CD4-positive, alpha-beta T cell treated with Interleukin-15 for 4 hours (primary cell): ENCODE data around the gene DLG2.
"Not testable (repeated sequence)": the region's sequence is repeated elsewhere in the genome, so short reads cannot be mapped to it uniquely, and the experiment has no call there.

ENCODE experiments used
- DNase-seq: peaks from one replicate; pipeline ENCODE4 v3.0.0-alpha.2; 2020; ENCODE audit warnings: low spot score

DLG2 gene

GRCh38 chr11:85444479-85444878 is 182.7 kb downstream of the DLG2 start:
- DNase-seq: no peak

- no peak for DNase-seq
These were observed 186.9 kb downstream of the DLG2 start for GRCh38 chr11:85440273-85440672.

- no peak for DNase-seq
These were observed 188.8 kb downstream of the DLG2 start for GRCh38 chr11:85438328-85438727.

GRCh38 chr11:85431319-85431718 is 195.8 kb downstream of the DLG2 start:
- DNase-seq: no peak

- no peak for DNase-seq
These were observed 203.3 kb downstream of the DLG2 start for GRCh38 chr11:85423794-85424193.

GRCh38 chr11:85423316-85423715 is 203.8 kb downstream of the DLG2 start:
- DNase-seq: no peak

- no peak for DNase-seq
These were observed 213.0 kb downstream of the DLG2 start for GRCh38 chr11:85414175-85414574.

GRCh38 chr11:85407648-85408047 is 219.5 kb downstream of the DLG2 start:
- DNase-seq: no peak

GRCh38 chr11:85406841-85407240 is 220.3 kb downstream of the DLG2 start:
- DNase-seq: no peak

- DNase-seq: no peak
These were observed 220.8 kb downstream of the DLG2 start for GRCh38 chr11:85406316-85406715.

GRCh38 chr11:85395515-85396055 is 231.6 kb downstream of the DLG2 start:
- DNase-seq: not testable (repeated sequence)

GRCh38 chr11:85394283-85394682 is 232.9 kb downstream of the DLG2 start:
- DNase-seq: no peak

GRCh38 chr11:85391141-85391540 is 236.0 kb downstream of the DLG2 start:
- no peak for DNase-seq

GRCh38 chr11:85385547-85385946 is 241.6 kb downstream of the DLG2 start:
- no peak for DNase-seq

- no peak for DNase-seq
These were observed 242.0 kb downstream of the DLG2 start for GRCh38 chr11:85385111-85385510.

- DNase-seq: no peak
These were observed 248.1 kb downstream of the DLG2 start for GRCh38 chr11:85379066-85379465.

GRCh38 chr11:85377901-85378300 is 249.2 kb downstream of the DLG2 start:
- DNase-seq: no peak

GRCh38 chr11:85359859-85360258 is 267.3 kb downstream of the DLG2 start:
- DNase-seq: no peak

- DNase-seq: no peak
These were observed 271.2 kb downstream of the DLG2 start for GRCh38 chr11:85355921-85356320.

- not testable (repeated sequence) for DNase-seq
These were observed 277.6 kb downstream of the DLG2 start for GRCh38 chr11:85349539-85349938.

- no peak for DNase-seq
These were observed 278.2 kb downstream of the DLG2 start for GRCh38 chr11:85348945-85349344.

- no peak for DNase-seq
These were observed 279.9 kb downstream of the DLG2 start for GRCh38 chr11:85347291-85347690.

- no peak for DNase-seq
These were observed 280.7 kb downstream of the DLG2 start for GRCh38 chr11:85346484-85346883.

- DNase-seq: not testable (repeated sequence)
These were observed 286.3 kb downstream of the DLG2 start for GRCh38 chr11:85340846-85341245.

- DNase-seq: no peak
These were observed 308.6 kb downstream of the DLG2 start for GRCh38 chr11:85318573-85318972.
